Testis (tissue), 3 donors: ENCODE data around the gene RNASEH1. TPM values are rescaled to one million over a fixed set of nuclear protein-coding genes. Genes with fewer than 3 reads are reported as not detected.

Source experiments
- DNase-seq: peaks from one replicate; pipeline ENCODE4 v3.0.0-alpha.2; 2019
- H3K27ac ChIP-seq, 2 donors: fragments of 200-600 bp; sonication (generic); one replicate each; pipeline ENCODE4 v1.5.1; 2019
- H3K27me3 ChIP-seq: fragments of 200-600 bp; sonication (generic); one replicate; pipeline ENCODE4 v1.5.1; 2019
- H3K36me3 ChIP-seq: fragments of 200-600 bp; sonication (generic); one replicate; pipeline ENCODE4 v1.5.1; 2017; ENCODE audit warnings: low read depth; ENCODE audit errors: missing control alignments
- H3K4me1 ChIP-seq: fragments of 200-600 bp; sonication (generic); one replicate; pipeline ENCODE4 v1.5.1; 2019
- H3K4me3 ChIP-seq, 2 donors: fragments of 200-600 bp; sonication (generic); one replicate each; pipeline ENCODE4 v1.5.1; 2017 to 2019
- H3K9me3 ChIP-seq: fragments of 200-600 bp; sonication (generic); one replicate; pipeline ENCODE4 v1.5.1; 2017
- POLR2A ChIP-seq: fragments of 450-650 bp; IDR thresholded peaks from one replicate; pipeline ENCODE4 v1.6.1; 2017; ENCODE audit warnings: antibody characterized with exemption, mild to moderate bottlenecking, moderate library complexity
- WGBS, 2 donors: methylation state at CpG; one replicate each; pipeline ENCODE4 v1.1.5; 2018; 5-methylcytosine and 5-hydroxymethylcytosine counted together
- intact Hi-C: fragments of 100-400 bp; cut with DNase I; formaldehyde crosslinking; loops from one replicate; pipeline ENCODE4 v1.15.1; 2023; ENCODE audit warnings: low total_unique reads
- polyA plus RNA-seq: library from polyadenylated mRNA; stranded (reverse); fragments of 350-450 nt; fragmentation: Illumina TruSeq; extraction: RNeasy Lipid Tissue Mini Kit (QIAGEN cat#74804); gene quantifications from one replicate; pipeline ENCODE4 v1.2.3, GENCODE V29; 2014; ENCODE audit warnings: low read depth, low replicate concordance; ENCODE audit not compliant: insufficient read depth
- total RNA-seq, 2 donors: library from RNA; depleted of rRNA; stranded (reverse); fragments of >200 nt; gene quantifications; one replicate each; pipeline ENCODE4 v1.2.3, GENCODE V29; 2016
- TF ChIP-seq, protein P1 (sequence below), 3 experiments: fragments of 450-650 bp in 2 of 3; fragments of 200-600 bp in 1 of 3; sonication (generic) in 1 of 3; IDR thresholded peaks; one replicate each; pipeline ENCODE4 v1.5.1; 2016 to 2019; ENCODE audit warnings: antibody characterized with exemption in 3 of 3, mild to moderate bottlenecking in 2 of 3, moderate library complexity in 1 of 3

RNASEH1 gene
- total and polyA plus RNA-seq, 3 donors from 2014 or later, result 19.5 to 24.6 (median 23.5) TPM

DNA sequence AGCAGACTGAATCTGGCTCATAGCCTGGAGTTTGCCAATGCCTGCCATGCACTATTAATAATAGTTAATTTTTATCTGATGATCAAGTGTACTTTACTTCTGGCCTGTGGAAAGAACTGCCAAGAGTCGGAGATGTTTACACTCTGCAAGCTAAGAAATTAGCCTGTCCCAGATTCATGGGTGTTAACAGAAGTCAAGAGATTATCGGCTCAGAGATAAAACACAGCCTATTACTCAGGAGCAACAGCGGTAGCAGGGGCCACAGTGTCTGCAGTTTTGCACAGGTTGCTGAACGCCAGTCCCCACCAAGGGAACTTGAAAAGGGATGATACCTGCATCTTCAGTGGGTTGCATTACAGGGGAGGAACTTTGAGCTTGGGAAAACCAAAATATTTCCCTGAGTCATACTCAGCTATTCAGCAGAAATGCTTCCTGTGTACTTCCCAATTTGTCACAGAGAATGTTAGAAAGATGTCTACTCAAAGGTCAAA lies 34.5 kb downstream of the RNASEH1 start:
- no peaks in the 10 kb centered on the region for H3K9me3 ChIP-seq
- no peak overlapping the region for H3K4me3 ChIP-seq
- H3K36me3 ChIP-seq, result no peaks in the 10 kb centered on the region
- DNase-seq, result peak; percentile 11
- TF ChIP-seq, protein P1, sequence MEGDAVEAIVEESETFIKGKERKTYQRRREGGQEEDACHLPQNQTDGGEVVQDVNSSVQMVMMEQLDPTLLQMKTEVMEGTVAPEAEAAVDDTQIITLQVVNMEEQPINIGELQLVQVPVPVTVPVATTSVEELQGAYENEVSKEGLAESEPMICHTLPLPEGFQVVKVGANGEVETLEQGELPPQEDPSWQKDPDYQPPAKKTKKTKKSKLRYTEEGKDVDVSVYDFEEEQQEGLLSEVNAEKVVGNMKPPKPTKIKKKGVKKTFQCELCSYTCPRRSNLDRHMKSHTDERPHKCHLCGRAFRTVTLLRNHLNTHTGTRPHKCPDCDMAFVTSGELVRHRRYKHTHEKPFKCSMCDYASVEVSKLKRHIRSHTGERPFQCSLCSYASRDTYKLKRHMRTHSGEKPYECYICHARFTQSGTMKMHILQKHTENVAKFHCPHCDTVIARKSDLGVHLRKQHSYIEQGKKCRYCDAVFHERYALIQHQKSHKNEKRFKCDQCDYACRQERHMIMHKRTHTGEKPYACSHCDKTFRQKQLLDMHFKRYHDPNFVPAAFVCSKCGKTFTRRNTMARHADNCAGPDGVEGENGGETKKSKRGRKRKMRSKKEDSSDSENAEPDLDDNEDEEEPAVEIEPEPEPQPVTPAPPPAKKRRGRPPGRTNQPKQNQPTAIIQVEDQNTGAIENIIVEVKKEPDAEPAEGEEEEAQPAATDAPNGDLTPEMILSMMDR (IDR thresholded peaks at IDR 0.05), result no peak
- TF ChIP-seq POLR2A, result no peak
- H3K4me1 ChIP-seq, result peaks cover 12% of the 10 kb centered on the region
- peak overlapping the region in 1 of 2 donors; percentile 58 for H3K27ac ChIP-seq
- 65% methylated on average over 4 of the region's 4 CpGs for WGBS, 2 donors
- no peaks in the 10 kb centered on the region for H3K27me3 ChIP-seq
- intact Hi-C loops, result no loop called here

DNA sequence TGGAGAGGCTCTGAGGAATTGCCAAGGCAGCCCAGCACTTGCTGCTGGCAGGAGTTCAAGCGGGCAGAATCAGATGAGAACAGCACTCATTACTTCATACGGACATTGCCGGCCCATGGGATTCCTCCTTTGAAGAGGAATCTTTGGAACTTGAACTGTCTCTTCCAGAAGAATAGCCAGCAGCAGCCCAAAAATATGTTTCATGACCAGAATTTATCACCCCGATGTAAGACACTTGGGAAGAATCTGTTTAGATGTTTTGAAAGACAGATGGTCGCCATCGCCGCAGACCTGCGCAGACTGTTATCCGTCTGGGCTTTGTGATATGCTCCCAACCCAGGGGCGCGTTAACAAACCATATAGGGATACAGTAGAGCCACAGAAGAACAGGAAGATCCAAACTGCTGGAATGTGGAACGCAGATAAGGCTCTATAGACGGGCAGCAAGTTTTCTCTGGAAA lies 35.1 kb downstream of the RNASEH1 start:
- DNase-seq, result peak; percentile 46
- H3K9me3 ChIP-seq, result no peaks in the 10 kb centered on the region
- peak overlapping the region in 1 of 2 donors; percentile 58 for H3K27ac ChIP-seq
- intact Hi-C loops, result no loop called here
- no peaks in the 10 kb centered on the region for H3K27me3 ChIP-seq
- 54 to 60% methylated on average over 13 of the region's 13 CpGs for WGBS, 2 donors
- no peak for TF ChIP-seq POLR2A
- TF ChIP-seq, protein P1 (IDR thresholded peaks at IDR 0.05), result no peak
- H3K4me3 ChIP-seq, result no peak overlapping the region
- H3K4me1 ChIP-seq, result peaks cover 14% of the 10 kb centered on the region
- H3K36me3 ChIP-seq, result no peaks in the 10 kb centered on the region

DNA sequence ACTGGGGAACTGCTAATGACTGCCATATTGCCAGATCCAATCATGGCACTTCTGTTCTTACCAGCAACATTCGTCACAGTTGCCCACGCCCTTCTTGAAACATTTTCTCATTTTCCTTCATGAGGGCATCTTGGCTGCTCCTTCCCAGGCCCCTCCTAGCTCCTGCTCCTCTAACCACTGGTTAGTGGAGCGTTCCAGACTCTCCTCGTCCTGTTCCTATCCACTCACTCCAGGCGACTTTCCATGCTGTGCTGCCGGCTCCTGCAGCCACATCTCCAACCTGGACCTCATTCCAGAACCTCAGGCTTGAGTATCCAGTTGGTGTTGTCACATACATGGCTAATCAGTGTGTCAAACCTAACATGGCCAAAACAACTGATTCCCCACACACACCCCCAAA lies 37.5 kb downstream of the RNASEH1 start:
- no peak overlapping the region for H3K4me3 ChIP-seq
- no peaks in the 10 kb centered on the region for H3K27me3 ChIP-seq
- 58 to 76% methylated on average over 6 of the region's 6 CpGs for WGBS, 2 donors
- intact Hi-C loops, result no loop called here
- H3K27ac ChIP-seq, result no peak overlapping the region
- H3K4me1 ChIP-seq, result peaks cover 18% of the 10 kb centered on the region
- DNase-seq, result no peak
- TF ChIP-seq, protein P1 (IDR thresholded peaks at IDR 0.05), result no peak
- TF ChIP-seq POLR2A, result no peak
- H3K36me3 ChIP-seq, result no peaks in the 10 kb centered on the region
- H3K9me3 ChIP-seq, result no peaks in the 10 kb centered on the region

DNA sequence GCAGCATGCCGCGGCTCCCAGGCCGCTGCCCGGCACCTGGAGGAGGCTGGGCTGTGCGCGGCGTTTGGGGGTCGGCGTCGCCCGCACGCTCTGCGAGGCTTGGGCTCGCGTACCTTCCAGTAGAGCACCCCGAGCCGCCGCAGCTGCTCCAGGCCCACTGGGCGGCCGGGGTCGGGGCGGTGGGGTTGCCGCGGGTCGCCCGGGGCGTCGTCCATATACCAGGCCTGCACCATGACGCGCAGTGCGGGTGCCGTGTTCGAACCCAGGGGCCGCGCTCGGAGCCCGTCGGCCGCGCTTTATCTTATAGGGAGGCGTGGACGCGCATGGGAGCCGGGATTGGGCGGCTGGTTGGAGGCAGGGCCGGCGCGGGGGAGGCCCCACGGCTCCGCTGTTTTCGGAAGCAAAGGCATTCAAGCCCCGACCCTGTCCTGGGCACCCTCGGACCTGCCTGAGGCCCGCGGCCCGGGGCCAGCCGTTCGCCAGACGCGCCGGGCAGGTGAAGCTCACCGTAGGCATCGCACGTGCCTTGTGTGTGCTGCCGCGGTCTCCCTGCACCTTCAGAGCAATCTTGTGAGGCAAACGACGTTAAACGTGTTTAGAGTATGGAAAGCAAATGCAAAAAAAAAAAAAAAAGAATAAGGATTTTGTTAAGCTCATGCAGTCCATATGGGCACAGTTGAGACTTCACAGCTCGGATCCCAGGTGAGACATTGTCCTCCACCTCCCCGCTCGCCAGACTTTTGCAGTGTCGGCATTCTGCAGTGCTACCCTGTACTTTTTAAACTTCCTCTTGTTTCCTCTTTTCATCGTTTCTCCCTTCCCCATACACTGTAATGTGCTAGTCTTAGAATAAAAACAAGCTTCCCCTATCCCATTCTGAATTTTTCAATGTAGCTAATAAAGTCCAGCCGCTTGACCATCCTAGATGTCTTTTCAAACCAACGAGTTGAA lies 38.6 kb downstream of the RNASEH1 start, which contains the start of gene ADI1:
Gene ADI1 (minus strand): TSS at position 277 of the 951 bp plus-strand sequence. CDS start 44 bp downstream, at position 233.
- Histone ChIP-seq H3K9me3 (no peaks in the 10 kb centered on the region), H3K36me3 (no peaks in the 10 kb centered on the region), H3K27ac (peak within 1 kb of the TSS; percentile 82 to 95), H3K4me3 (peak within 1 kb of the TSS; percentile 70 to 90), H3K27me3 (no peaks in the 10 kb centered on the region), H3K4me1 (peaks cover 14% of the 10 kb centered on the region)
- TF ChIP-seq, protein P1 (IDR thresholded peaks at IDR 0.05), result no peak
- TF ChIP-seq POLR2A, result peak; percentile 15
- peak; percentile 79 for DNase-seq
- WGBS, 2 donors, result 4 to 6% methylated on average over 23 to 36 of the region's 76 CpGs
- intact Hi-C loops, result no loop called here
